Activated CD4-positive, alpha-beta memory T cell treated with anti-CD3 and anti-CD28 coated beads for 36 hours (primary cell): Measurements from ENCODE around the gene GNAZ. TPM values are rescaled to one million over a fixed set of nuclear protein-coding genes. Genes with fewer than 3 reads are reported as not detected.

Experiments used
- CTCF ChIA-PET: fragments of 350-600 bp; sonication (Branson Sonifier 250); formaldehyde crosslinking; loops from one replicate; lab custom pipeline; 2021; ENCODE audit warnings: antibody characterized with exemption, inconsistent platforms; lab: Charles Lee
- POLR2A ChIA-PET: fragments of 350-600 bp; sonication (Branson Sonifier 250); formaldehyde crosslinking; loops from one replicate; lab custom pipeline; 2021; ENCODE audit warnings: antibody characterized with exemption; lab: Charles Lee
- DNase-seq: peaks from one replicate; pipeline ENCODE4 v3.0.0-alpha.2; 2020
- H3K27ac Mint-ChIP-seq: one replicate; pipeline ENCODE4 v1.8.0; 2021; ENCODE audit warnings: mixed read lengths
- H3K27me3 Mint-ChIP-seq: one replicate; pipeline ENCODE4 v1.8.0; 2021; ENCODE audit warnings: mixed read lengths
- H3K36me3 Mint-ChIP-seq: one replicate; pipeline ENCODE4 v1.8.0; 2021; ENCODE audit warnings: mixed read lengths
- H3K4me1 Mint-ChIP-seq: one replicate; pipeline ENCODE4 v1.8.0; 2021; ENCODE audit warnings: low read depth, mixed read lengths
- H3K4me3 Mint-ChIP-seq: one replicate; pipeline ENCODE4 v1.8.0; 2021; ENCODE audit warnings: mild to moderate bottlenecking, mixed read lengths
- H3K9me3 Mint-ChIP-seq: one replicate; pipeline ENCODE4 v1.8.0; 2021; ENCODE audit warnings: mixed read lengths
- intact Hi-C: fragments of 100-400 bp; cut with micrococcal nuclease; formaldehyde crosslinking; loops from one replicate; pipeline ENCODE4 v1.15.1; 2023
- total RNA-seq, 2 experiments: library from RNA; stranded (reverse); gene quantifications; one replicate each; pipeline ENCODE4 v1.2.3, GENCODE V29; 2021

The GNAZ gene
- total RNA-seq, 2 experiments from 2014 or later, result 1.6 to 2.2 TPM

DNA sequence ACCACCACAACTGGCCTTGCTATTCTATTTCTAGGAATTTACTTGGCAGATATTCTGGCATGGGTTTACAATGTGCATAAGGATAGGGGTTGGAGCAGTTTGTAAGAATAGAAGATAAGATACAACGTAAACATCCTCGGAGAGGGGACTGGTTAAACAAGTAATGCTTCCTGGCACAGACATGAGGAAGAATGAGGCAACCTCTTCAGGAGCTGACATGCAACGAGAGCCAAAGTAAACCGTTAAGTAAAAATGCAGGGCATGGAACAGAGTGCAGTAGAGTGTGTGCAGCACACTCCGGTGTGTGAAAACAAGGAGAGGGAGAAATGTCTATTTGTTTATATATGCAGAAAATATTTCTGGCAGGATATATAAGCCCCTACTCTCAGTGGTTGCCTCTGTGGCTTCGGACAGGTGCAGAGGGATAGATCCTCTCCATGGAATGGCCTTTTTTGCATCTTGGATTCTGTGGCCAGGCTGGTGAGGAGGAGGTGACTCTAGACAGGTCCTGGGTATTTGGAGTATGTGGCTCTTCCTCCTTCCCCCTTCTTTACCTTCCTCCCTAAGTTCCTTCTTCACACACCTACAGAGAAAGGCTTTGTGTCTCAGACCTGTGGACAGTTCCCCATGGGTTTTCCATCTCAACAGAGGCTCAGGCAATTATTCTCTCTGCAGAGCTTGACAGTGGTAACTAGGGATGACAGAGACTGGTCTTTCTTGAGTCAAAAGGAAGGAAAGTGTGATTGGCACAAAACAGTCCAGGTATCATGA is 77.5 kb downstream of the GNAZ start:
- Mint-ChIP-seq H3K27ac (no peak overlapping the region), H3K4me3 (no peak overlapping the region), H3K9me3 (no peaks in the 10 kb centered on the region), H3K4me1 (peaks cover 20% of the 10 kb centered on the region), H3K36me3 (no peaks in the 10 kb centered on the region), H3K27me3 (no peaks in the 10 kb centered on the region)
- ChIA-PET CTCF (interaction anchor here (1.2 to 1.3 kb wide), 2 partner anchors 143 to 189 kb away, joined by 3 to 5 read pairs; no protein-coding TSS in a partner anchor), POLR2A (no interaction called here)
- intact Hi-C loops, result no loop called here
- no peak for DNase-seq

DNA sequence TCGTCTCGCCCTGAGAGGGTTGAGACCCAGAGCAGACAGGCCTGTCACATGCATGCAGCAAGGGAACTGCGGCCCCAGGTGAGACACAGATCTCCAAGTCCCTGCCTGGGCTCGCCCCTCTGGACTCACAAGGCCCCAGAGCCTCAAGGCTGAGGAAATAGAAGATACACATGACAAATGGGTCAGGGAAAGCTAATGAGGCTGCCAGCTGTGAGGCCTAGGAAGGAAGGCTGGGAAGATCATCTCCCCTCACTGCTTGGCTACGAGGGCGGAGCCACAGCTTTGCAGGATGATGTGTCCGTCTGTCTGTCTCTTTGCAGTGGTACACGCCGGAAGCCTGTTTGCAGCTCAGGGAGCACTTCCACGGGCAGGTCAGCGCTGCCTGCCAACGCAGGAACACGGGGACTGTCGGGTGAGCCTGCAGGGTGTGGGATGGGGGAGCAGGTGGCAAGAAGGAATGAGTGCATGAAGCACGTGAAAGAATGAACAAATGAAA is 79.5 kb downstream of the GNAZ start:
- POLR2A ChIA-PET, result no interaction called here
- intact Hi-C loops, result no loop called here

DNA sequence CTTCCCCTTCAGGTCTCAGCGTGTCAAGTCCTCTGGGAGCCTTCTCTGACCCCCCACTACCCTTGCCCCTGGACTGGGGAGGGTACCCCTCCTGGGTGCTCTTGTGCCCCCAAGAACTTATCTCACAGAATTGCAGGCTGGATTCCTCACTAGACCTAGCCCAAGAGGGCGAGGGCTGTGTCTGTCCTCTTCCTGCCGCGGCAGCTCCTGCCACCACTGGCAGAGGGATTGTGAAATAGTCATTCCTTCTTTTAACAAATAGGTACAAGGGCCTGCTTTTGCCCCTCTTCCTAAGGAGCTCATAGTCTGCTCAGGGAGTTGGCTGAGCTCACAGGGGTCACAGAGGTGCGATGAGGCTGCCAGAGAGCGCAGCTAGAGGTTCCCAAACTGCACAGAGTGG is 80.4 kb downstream of the GNAZ start:
- H3K27me3 Mint-ChIP-seq, result no peaks in the 10 kb centered on the region
- H3K9me3 Mint-ChIP-seq, result no peaks in the 10 kb centered on the region
- no peak overlapping the region for H3K27ac Mint-ChIP-seq
- no peak overlapping the region for H3K4me3 Mint-ChIP-seq
- ChIA-PET POLR2A (no interaction called here), CTCF (interaction anchor here (0.6 kb wide), 1 partner anchor 114 kb away, joined by 4 read pairs; no protein-coding TSS in a partner anchor)
- intact Hi-C loops, result no loop called here
- DNase-seq, result no peak
- no peaks in the 10 kb centered on the region for H3K36me3 Mint-ChIP-seq
- peaks cover 8% of the 10 kb centered on the region for H3K4me1 Mint-ChIP-seq

More for the DNA sequence above, 79.5 kb downstream of the GNAZ start:
- Mint-ChIP-seq H3K27me3 (no peaks in the 10 kb centered on the region), H3K36me3 (no peaks in the 10 kb centered on the region), H3K4me3 (no peak overlapping the region), H3K9me3 (no peaks in the 10 kb centered on the region), H3K27ac (no peak overlapping the region), H3K4me1 (peaks cover 14% of the 10 kb centered on the region)
- CTCF ChIA-PET, result no interaction called here
- no peak for DNase-seq

- POLR2A ChIA-PET, result no interaction called here
- H3K36me3 Mint-ChIP-seq, result no peaks in the 10 kb centered on the region
- H3K4me3 Mint-ChIP-seq, result no peak overlapping the region
- no peaks in the 10 kb centered on the region for H3K9me3 Mint-ChIP-seq
- DNase-seq, result no peak
- no peaks in the 10 kb centered on the region for H3K27me3 Mint-ChIP-seq
- peaks cover 8% of the 10 kb centered on the region for H3K4me1 Mint-ChIP-seq
- no peak overlapping the region for H3K27ac Mint-ChIP-seq
- CTCF ChIA-PET, result no interaction called here
- intact Hi-C loops, result no loop called here
Measured at GRCh38 chr22:23151827-23152226, 81.5 kb downstream of the GNAZ start.

DNA sequence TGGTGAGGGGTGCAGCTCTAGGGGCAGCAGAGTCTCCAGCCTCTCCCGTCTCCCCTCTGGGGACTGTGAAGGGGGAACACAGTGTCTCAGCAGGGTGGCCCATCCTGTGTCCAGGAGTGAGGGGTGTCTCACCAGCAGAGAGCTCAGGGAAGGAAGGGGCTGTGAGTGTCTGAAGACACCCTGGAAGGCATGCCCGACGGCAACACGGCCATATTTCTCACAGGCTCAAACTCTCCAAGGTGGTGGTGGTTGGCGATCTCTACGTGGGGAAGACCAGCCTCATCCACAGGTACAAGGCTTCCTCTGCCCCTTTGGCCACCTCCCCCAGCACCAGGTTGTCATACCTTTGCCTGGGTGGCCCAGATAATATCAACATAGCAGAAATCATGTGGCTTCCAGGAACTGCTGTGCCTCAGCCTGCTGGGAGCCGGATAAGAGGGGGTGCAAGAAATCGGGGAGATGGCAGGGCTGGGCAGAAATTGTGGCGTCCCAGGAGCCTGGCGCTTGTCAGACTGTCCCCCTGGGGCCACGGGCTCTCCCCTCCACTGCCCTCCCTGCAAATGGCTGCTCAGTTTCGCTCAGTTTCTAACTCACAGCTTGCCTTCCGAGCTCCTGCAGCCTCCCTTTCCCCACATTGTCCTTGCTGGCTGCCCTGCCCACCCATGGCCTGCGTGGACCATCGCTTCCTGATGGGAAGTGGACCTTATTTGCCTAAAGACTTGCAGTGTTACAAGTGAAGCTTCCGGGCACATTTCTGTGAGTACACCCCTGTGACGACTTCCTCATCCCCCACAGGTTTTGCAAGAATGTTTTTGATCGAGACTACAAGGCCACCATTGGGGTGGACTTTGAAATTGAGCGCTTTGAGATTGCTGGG is 82.2 kb downstream of the GNAZ start:
- CTCF ChIA-PET, result interaction anchor here (1.0 kb wide), 1 partner anchor 138 kb away, joined by 4 read pairs; no protein-coding TSS in a partner anchor
- Mint-ChIP-seq H3K9me3 (no peaks in the 10 kb centered on the region), H3K4me3 (no peak overlapping the region), H3K36me3 (no peaks in the 10 kb centered on the region), H3K4me1 (peaks cover 8% of the 10 kb centered on the region), H3K27me3 (no peaks in the 10 kb centered on the region), H3K27ac (no peak overlapping the region)
- no peak for DNase-seq
- intact Hi-C loops, result no loop called here
- POLR2A ChIA-PET, result no interaction called here

DNA sequence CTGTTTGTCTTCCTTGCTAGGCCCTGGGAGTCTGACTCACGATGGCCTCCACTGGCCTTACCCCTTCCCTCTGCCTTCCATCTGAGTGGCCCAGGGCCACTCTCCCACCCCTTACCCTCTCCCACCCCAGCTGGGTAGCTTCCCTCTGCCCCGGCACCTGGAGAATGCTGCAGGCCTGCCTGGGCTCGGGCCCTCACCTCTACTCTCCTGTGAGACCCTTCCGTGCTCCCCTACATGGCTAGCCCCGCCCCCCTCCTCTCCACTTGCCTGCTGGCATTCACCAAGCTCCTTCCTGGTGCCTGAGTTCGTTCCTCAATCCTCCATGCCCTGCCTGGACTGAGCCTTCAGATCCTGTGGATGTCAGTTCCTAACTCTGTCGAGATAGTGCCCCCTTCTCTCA is 83.7 kb downstream of the GNAZ start:
- Mint-ChIP-seq H3K36me3 (no peaks in the 10 kb centered on the region), H3K4me3 (no peak overlapping the region), H3K9me3 (no peaks in the 10 kb centered on the region), H3K4me1 (peaks cover 8% of the 10 kb centered on the region), H3K27me3 (no peaks in the 10 kb centered on the region), H3K27ac (no peak overlapping the region)
- POLR2A ChIA-PET, result interaction anchor here (0.7 to 1.2 kb wide), 2 partner anchors 9 to 668 kb away, joined by 3 to 6 read pairs; partner anchors contain the start of gene RAB36
- intact Hi-C loops, result no loop called here
- no peak for DNase-seq
- CTCF ChIA-PET, result interaction anchor here (1.0 kb wide), 1 partner anchor 136 kb away, joined by 4 read pairs; no protein-coding TSS in a partner anchor

- peaks cover 8% of the 10 kb centered on the region for H3K4me1 Mint-ChIP-seq
- ChIA-PET POLR2A (interaction anchor here (0.7 to 1.2 kb wide), 2 partner anchors 10 to 667 kb away, joined by 3 to 6 read pairs; partner anchors contain the start of gene RAB36), CTCF (no interaction called here)
- no peaks in the 10 kb centered on the region for H3K9me3 Mint-ChIP-seq
- no peaks in the 10 kb centered on the region for H3K27me3 Mint-ChIP-seq
- no peaks in the 10 kb centered on the region for H3K36me3 Mint-ChIP-seq
- H3K27ac Mint-ChIP-seq, result no peak overlapping the region
- DNase-seq, result no peak
- no peak overlapping the region for H3K4me3 Mint-ChIP-seq
- intact Hi-C loops, result no loop called here
Measured at GRCh38 chr22:23154461-23154860, 84.1 kb downstream of the GNAZ start.

DNA sequence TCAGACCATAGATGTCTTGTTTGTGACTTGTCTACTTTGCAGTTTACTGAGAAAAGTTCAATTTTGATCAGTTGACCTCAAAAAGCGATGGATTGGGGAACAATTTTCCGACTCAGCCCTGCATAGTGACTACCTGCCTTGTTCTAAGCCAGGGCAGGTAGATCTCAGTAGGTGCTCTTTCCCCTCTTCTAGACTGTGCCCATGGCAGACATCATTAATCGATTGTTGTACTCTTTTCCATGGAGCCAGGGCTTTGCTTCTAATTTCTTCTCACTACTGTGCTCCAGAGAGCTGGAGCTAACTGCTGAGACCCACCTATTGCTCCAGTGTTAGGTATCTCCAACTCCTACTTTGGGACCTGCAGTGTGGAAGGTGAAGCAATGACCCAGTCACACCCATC is 84.8 kb downstream of the GNAZ start:
- Mint-ChIP-seq H3K36me3 (no peaks in the 10 kb centered on the region), H3K4me1 (peaks cover 8% of the 10 kb centered on the region)
- POLR2A ChIA-PET, result no interaction called here

GRCh38 chr22:23155831-23156230 is 85.5 kb downstream of the GNAZ start:
- ChIA-PET CTCF (interaction anchor here (0.9 to 1.2 kb wide), 2 partner anchors 19 to 126 kb away, joined by 3 read pairs; no protein-coding TSS in a partner anchor), POLR2A (no interaction called here)
- Mint-ChIP-seq H3K36me3 (no peaks in the 10 kb centered on the region), H3K9me3 (no peaks in the 10 kb centered on the region), H3K27ac (no peak overlapping the region), H3K4me1 (peaks cover 8% of the 10 kb centered on the region), H3K4me3 (no peak overlapping the region), H3K27me3 (no peaks in the 10 kb centered on the region)
- DNase-seq, result no peak
- intact Hi-C loops, result no loop called here

More for the DNA sequence above, 84.8 kb downstream of the GNAZ start:
- intact Hi-C loops, result no loop called here
- CTCF ChIA-PET, result interaction anchor here (0.9 to 1.2 kb wide), 2 partner anchors 19 to 127 kb away, joined by 3 read pairs; no protein-coding TSS in a partner anchor
- Mint-ChIP-seq H3K9me3 (no peaks in the 10 kb centered on the region), H3K27ac (no peak overlapping the region), H3K27me3 (no peaks in the 10 kb centered on the region), H3K4me3 (no peak overlapping the region)
- DNase-seq, result no peak

DNA sequence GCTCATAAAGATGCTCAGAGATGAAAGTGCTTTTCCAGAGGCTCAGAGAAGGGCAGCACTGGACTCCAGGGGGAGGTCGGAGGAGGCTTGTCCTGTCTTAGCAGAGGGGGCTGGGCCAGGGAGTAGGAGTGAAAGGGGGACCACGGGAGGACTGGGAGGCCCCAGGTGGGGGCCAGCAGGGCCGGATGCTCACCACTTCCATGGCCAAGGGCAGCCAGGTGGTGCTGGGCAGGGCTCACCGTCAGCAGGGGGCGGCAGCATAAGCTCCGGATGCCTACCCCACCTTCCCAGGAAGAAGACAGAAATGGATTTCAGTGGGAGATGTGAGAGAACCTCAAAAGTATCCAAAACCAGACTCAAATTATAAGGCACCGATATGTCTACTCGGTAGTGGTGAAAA is 86.0 kb downstream of the GNAZ start:
- Mint-ChIP-seq H3K4me3 (no peak overlapping the region), H3K36me3 (no peaks in the 10 kb centered on the region), H3K4me1 (peaks cover 8% of the 10 kb centered on the region), H3K27ac (no peak overlapping the region), H3K9me3 (no peaks in the 10 kb centered on the region), H3K27me3 (no peaks in the 10 kb centered on the region)
- ChIA-PET CTCF (interaction anchor here (1.2 kb wide), 1 partner anchor 18 kb away, joined by 3 read pairs; no protein-coding TSS in a partner anchor), POLR2A (no interaction called here)
- intact Hi-C loops, result no loop called here
- DNase-seq, result no peak

DNA sequence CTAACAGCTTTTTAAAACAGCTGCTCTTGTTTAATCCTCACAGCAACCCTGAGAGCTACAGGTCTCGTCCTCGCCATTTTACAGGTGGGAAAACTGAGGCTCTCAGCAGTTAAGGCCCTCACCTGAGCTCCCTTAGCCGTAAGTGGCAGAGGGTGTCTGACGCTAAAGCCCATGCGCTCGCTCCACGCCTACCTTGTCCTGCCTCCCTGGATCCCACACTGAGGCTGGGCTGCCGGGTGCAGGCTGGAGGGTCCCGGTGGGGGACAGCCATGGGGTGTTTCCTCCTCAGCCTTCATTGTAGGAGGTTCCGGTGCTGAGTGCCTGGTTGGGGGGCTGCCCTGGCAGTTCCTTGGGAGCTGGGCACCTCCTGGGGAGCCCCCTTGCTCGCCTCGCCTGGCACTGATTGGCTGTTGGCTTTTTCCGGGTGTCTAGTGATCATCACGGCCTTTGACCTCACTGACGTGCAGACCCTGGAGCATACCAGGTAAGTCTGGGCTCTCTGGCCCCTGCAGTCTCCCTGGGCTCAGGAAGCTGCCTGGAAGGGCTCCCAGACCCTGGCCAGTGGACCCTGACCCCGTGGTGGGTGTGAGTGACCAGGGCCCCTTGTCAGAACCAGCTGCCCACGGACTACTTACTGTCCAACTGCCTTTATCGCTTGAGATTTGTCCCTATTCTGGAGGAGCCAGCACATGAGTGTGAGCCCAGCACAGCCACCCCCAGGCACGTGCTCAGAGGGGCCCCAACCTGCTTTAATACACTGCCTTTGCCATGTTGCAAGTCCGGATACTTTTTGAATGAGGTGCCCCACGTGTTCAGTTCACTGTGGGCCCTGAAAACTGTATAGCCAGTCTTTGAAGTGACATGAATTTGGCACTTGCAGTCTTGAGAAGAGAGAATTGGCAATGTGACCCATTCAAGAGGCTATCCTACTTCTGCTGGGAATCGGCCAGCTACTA is 87.5 kb downstream of the GNAZ start:
- H3K36me3 Mint-ChIP-seq, result no peaks in the 10 kb centered on the region
- intact Hi-C loops, result no loop called here
- POLR2A ChIA-PET, result no interaction called here
- H3K27ac Mint-ChIP-seq, result no peak overlapping the region
- H3K4me1 Mint-ChIP-seq, result peaks cover 5% of the 10 kb centered on the region
- H3K9me3 Mint-ChIP-seq, result no peaks in the 10 kb centered on the region
- CTCF ChIA-PET, result interaction anchor here (0.5 to 1.4 kb wide), 4 partner anchors 15 to 184 kb away, joined by 3 to 6 read pairs (median 4); partner anchors contain the start of gene BCR
- H3K27me3 Mint-ChIP-seq, result no peaks in the 10 kb centered on the region
- no peak for DNase-seq
- H3K4me3 Mint-ChIP-seq, result no peak overlapping the region
